Omental fat pad (tissue), 4 donors: ENCODE measurements around the gene ZDHHC19. TPM values are rescaled to one million over a fixed set of nuclear protein-coding genes. Genes with fewer than 3 reads are reported as not detected.

ENCODE experiments used
- ATAC-seq: fragments of 150-250 bp; one replicate; pipeline ENCODE4 v1.9.1; 2016; ENCODE audit warnings: mild to moderate bottlenecking, moderate library complexity; ENCODE audit not compliant: low FRiP score
- DNase-seq: peaks from one replicate; pipeline ENCODE4 v3.0.0-alpha.2; 2019; ENCODE audit warnings: low spot score
- CTCF ChIP-seq, 3 donors: fragments of 450-650 bp; IDR thresholded peaks; one replicate each; pipeline ENCODE4 v1.5.1; 2016 to 2017; ENCODE audit warnings: antibody characterized with exemption in 3 of 3, mild to moderate bottlenecking in 3 of 3, moderate library complexity in 2 of 3
- small RNA-seq: library from RNA; depleted of rRNA; stranded (forward); fragments of <200 nt; gene quantifications from one replicate; pipeline ENCODE3, GENCODE V24; 2016
- total RNA-seq, 4 donors: library from RNA; depleted of rRNA; stranded (reverse); fragments of >200 nt; gene quantifications; one replicate each; pipeline ENCODE4 v1.1.0, GENCODE V29; 2016

Gene ZDHHC19
- total RNA-seq, 4 donors from 2014 or later: not detected

- no peak for TF ChIP-seq CTCF (IDR thresholded peaks at IDR 0.05)
- no peak for DNase-seq
- ATAC-seq: peak; percentile 72
Observed at GRCh38 chr3:196159952-196160804, 51.0 kb downstream of the ZDHHC19 start.

GRCh38 chr3:196159526-196159925 is 51.7 kb downstream of the ZDHHC19 start:
- DNase-seq (no peak), ATAC-seq (no peak)
- no peak for TF ChIP-seq CTCF (IDR thresholded peaks at IDR 0.05)

GRCh38 chr3:196156160-196156559 is 55.0 kb downstream of the ZDHHC19 start:
- ATAC-seq (no peak), DNase-seq (no peak)
- no peak for TF ChIP-seq CTCF (IDR thresholded peaks at IDR 0.05)

- no peak for TF ChIP-seq CTCF (IDR thresholded peaks at IDR 0.05)
- DNase-seq: no peak
- no peak for ATAC-seq
Observed at GRCh38 chr3:196150481-196150880, 60.7 kb downstream of the ZDHHC19 start.

- DNase-seq (no peak), ATAC-seq (no peak)
Observed at GRCh38 chr3:196149831-196150301, 61.3 kb downstream of the ZDHHC19 start.

GRCh38 chr3:196149375-196149774 is 61.8 kb downstream of the ZDHHC19 start:
- TF ChIP-seq CTCF (IDR thresholded peaks at IDR 0.05): no peak
- DNase-seq (no peak), ATAC-seq (no peak)

More at GRCh38 chr3:196149831-196150301, 61.3 kb downstream of the ZDHHC19 start:
- no peak for TF ChIP-seq CTCF (IDR thresholded peaks at IDR 0.05)

Small RNA genes lying within 50 kb of the gene (small RNA-seq; reads per million reads assigned to genes)
- not detected for gene RF00019

Other genes starting within 250 kb of the ZDHHC19 start
- gene TFRC, start 129.3 kb downstream of the ZDHHC19 start, total RNA-seq: 100 to 1,000 TPM; 144 to 333 (median 242) TPM
- under 1 TPM in 1 of 4 donors, not detected in 3; 0.65 TPM for gene SLC51A, start 5.1 kb upstream of the ZDHHC19 start, total RNA-seq
- 100 to 1,000 TPM in 1 of 4 donors, 10 to 100 TPM in 3; 68.1 to 120 (median 90.9) TPM for gene PCYT1A, start 76.3 kb upstream of the ZDHHC19 start, total RNA-seq
- 1 to 10 TPM in 3 of 4 donors, not detected in 1; 3.8 to 6.6 (median 4.6) TPM for gene DYNLT2B, start 106.8 kb upstream of the ZDHHC19 start, total RNA-seq
- 10 to 100 TPM in 1 of 4 donors, 1 to 10 TPM in 1, not detected in 2; 2.3 to 56.1 TPM for gene TM4SF19, start 127.0 kb upstream of the ZDHHC19 start, total RNA-seq
- gene UBXN7, start 221.0 kb upstream of the ZDHHC19 start, total RNA-seq: 10 to 100 TPM; 11.2 to 22.7 (median 13.1) TPM